Astrocyte (in vitro differentiated cells and primary cell): ENCODE data around the gene RARB. TPM values are rescaled to one million over a fixed set of nuclear protein-coding genes. Genes with fewer than 3 reads are reported as not detected.

Experiments
- DNase-seq: peaks from one replicate; pipeline ENCODE4 v3.0.0-alpha.2; 2010; ENCODE audit warnings: low read depth
- FAIRE-seq: peaks from 2 replicates; lab custom pipeline; 2011; peaks lifted over from hg19 to GRCh38; lab: Jason Lieb, UNC
- H2AFZ ChIP-seq: 2 replicates; pipeline ENCODE4 v1.6.0; 2012; ENCODE audit warnings: low read depth, low read length, inconsistent platforms
- H3K27ac ChIP-seq: 2 replicates; pipeline ENCODE4 v1.5.1; 2011; ENCODE audit warnings: low read depth, low read length, inconsistent platforms
- H3K27me3 ChIP-seq: 2 replicates; pipeline ENCODE4 v1.6.0; 2011; ENCODE audit warnings: low read length, inconsistent platforms; ENCODE audit not compliant: insufficient read depth
- H3K36me3 ChIP-seq: 2 replicates; pipeline ENCODE4 v1.5.1; 2011; ENCODE audit warnings: low read length, inconsistent platforms; ENCODE audit not compliant: insufficient read depth
- H3K4me1 ChIP-seq: 2 replicates; pipeline ENCODE4 v1.5.1; 2011; ENCODE audit warnings: low read length, inconsistent platforms; ENCODE audit not compliant: insufficient read depth
- H3K4me2 ChIP-seq: 2 replicates; pipeline ENCODE4 v1.6.0; 2012; ENCODE audit warnings: low read length, inconsistent platforms
- H3K4me3 ChIP-seq: 2 replicates; pipeline ENCODE4 v1.5.1; 2011; ENCODE audit warnings: low read depth, mild to moderate bottlenecking, low read length, inconsistent platforms; ENCODE audit not compliant: insufficient read depth
- H3K79me2 ChIP-seq: 2 replicates; pipeline ENCODE4 v1.6.0; 2012; ENCODE audit warnings: mild to moderate bottlenecking, low read length, inconsistent platforms; ENCODE audit not compliant: insufficient read depth
- H3K9ac ChIP-seq: 2 replicates; pipeline ENCODE4 v1.6.0; 2012; ENCODE audit warnings: mild to moderate bottlenecking, low read length, inconsistent platforms
- H3K9me3 ChIP-seq: 2 replicates; pipeline ENCODE4 v1.5.1; 2012; ENCODE audit warnings: low read depth, mild to moderate bottlenecking, low read length, inconsistent platforms; ENCODE audit not compliant: insufficient read depth
- H4K20me1 ChIP-seq: 2 replicates; pipeline ENCODE4 v1.6.0; 2012; ENCODE audit warnings: low read length, inconsistent platforms; ENCODE audit not compliant: insufficient read depth
- H3K27ac Mint-ChIP-seq: one replicate; pipeline ENCODE4 v1.8.0; 2021; ENCODE audit warnings: mild to moderate bottlenecking, mixed read lengths; ENCODE audit not compliant: unreplicated experiment
- H3K27me3 Mint-ChIP-seq: one replicate; pipeline ENCODE4 v1.8.0; 2021; ENCODE audit warnings: low read depth, mixed read lengths; ENCODE audit not compliant: unreplicated experiment
- H3K36me3 Mint-ChIP-seq: one replicate; pipeline ENCODE4 v1.8.0; 2021; ENCODE audit warnings: low read depth, mixed read lengths; ENCODE audit not compliant: unreplicated experiment
- H3K4me1 Mint-ChIP-seq: one replicate; pipeline ENCODE4 v1.8.0; 2021; ENCODE audit warnings: low read depth, mixed read lengths; ENCODE audit not compliant: unreplicated experiment
- H3K4me3 Mint-ChIP-seq: one replicate; pipeline ENCODE4 v1.8.0; 2021; ENCODE audit warnings: mild to moderate bottlenecking, moderate library complexity, mixed read lengths; ENCODE audit not compliant: unreplicated experiment
- H3K9me3 Mint-ChIP-seq: one replicate; pipeline ENCODE4 v1.8.0; 2021; ENCODE audit warnings: mild to moderate bottlenecking, mixed read lengths; ENCODE audit not compliant: unreplicated experiment
- EZH2 ChIP-seq: IDR thresholded peaks from 2 replicates; pipeline ENCODE4 v1.6.1; 2012; ENCODE audit warnings: mild to moderate bottlenecking, low read length, inconsistent platforms; ENCODE audit not compliant: insufficient read depth
- total RNA-seq: library from RNA; stranded (reverse); gene quantifications from 2 replicates; pipeline ENCODE4 v1.2.1, GENCODE V29; 2021
- TF ChIP-seq, protein P1 (sequence below): IDR thresholded peaks from 2 replicates; pipeline ENCODE4 v1.5.1; 2011; ENCODE audit warnings: low read depth, mild to moderate bottlenecking, inconsistent platforms, low read length, moderate library complexity; ENCODE audit not compliant: insufficient read depth

The RARB gene
- total RNA-seq, 1 donor from 2014 or later = 0.27 TPM

DNA sequence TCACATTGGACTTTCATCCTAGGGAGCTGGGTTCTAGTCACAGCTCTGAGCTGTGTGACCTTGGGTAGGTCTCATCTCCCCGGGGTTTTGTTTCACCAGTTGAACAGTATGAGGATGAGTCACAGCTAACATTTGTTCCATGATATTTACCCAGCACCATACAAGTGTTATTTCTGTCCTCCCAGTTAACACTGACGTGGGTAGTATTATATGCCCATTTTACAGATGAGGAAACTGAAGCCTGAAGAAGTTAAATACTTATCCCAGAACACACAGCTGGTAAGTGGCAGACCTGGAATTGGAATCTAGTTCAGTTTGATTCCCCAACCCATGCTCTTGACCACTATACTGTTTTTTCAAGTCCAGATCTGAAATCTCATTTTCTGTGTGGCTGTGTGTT lies 908 bp upstream of the RARB start:
- Mint-ChIP-seq H3K27ac (no peak overlapping the region), H3K36me3 (no peaks in the 10 kb centered on the region), H3K4me3 (peak overlapping the region; percentile 78), H3K27me3 (no peaks in the 10 kb centered on the region), H3K4me1 (peaks cover 52% of the 10 kb centered on the region), H3K9me3 (no peaks in the 10 kb centered on the region)
- Histone ChIP-seq H3K4me3 (peak overlapping the region; percentile 94), H3K4me1 (peaks cover 30% of the 10 kb centered on the region), H3K36me3 (no peaks in the 10 kb centered on the region), H2AFZ (no peak overlapping the region), H3K79me2 (peaks cover 40% of the 10 kb centered on the region), H4K20me1 (no peaks in the 10 kb centered on the region), H3K4me2 (peak overlapping the region; percentile 88), H3K27me3 (no peaks in the 10 kb centered on the region), H3K9me3 (no peaks in the 10 kb centered on the region), H3K9ac (peak overlapping the region; percentile 93), H3K27ac (peak overlapping the region; percentile 97)
- FAIRE-seq = peak; percentile 20
- DNase-seq = peak; percentile 77
- TF ChIP-seq EZH2 = no peak
- TF ChIP-seq, protein P1, sequence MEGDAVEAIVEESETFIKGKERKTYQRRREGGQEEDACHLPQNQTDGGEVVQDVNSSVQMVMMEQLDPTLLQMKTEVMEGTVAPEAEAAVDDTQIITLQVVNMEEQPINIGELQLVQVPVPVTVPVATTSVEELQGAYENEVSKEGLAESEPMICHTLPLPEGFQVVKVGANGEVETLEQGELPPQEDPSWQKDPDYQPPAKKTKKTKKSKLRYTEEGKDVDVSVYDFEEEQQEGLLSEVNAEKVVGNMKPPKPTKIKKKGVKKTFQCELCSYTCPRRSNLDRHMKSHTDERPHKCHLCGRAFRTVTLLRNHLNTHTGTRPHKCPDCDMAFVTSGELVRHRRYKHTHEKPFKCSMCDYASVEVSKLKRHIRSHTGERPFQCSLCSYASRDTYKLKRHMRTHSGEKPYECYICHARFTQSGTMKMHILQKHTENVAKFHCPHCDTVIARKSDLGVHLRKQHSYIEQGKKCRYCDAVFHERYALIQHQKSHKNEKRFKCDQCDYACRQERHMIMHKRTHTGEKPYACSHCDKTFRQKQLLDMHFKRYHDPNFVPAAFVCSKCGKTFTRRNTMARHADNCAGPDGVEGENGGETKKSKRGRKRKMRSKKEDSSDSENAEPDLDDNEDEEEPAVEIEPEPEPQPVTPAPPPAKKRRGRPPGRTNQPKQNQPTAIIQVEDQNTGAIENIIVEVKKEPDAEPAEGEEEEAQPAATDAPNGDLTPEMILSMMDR = no peak

DNA sequence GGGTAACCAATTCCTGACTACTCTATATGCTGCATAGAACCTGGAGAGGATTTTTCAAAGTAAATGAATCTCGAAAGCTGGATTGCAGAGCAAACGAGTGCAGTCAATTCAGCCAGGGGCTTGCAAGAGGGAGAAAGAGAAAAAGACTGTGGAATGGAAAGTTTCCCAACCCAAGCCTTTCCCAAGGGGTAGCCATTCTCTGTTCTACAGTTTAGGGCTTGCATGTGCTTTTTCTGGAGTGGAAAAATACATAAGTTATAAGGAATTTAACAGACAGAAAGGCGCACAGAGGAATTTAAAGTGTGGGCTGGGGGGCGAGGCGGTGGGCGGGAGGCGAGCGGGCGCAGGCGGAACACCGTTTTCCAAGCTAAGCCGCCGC lies 511 bp upstream of the RARB start:
- Mint-ChIP-seq H3K27me3 (no peaks in the 10 kb centered on the region), H3K27ac (peak overlapping the region; percentile 51), H3K9me3 (no peaks in the 10 kb centered on the region), H3K36me3 (no peaks in the 10 kb centered on the region), H3K4me1 (peaks cover 52% of the 10 kb centered on the region), H3K4me3 (peak overlapping the region; percentile 78)
- Histone ChIP-seq H3K9ac (peak overlapping the region; percentile 93), H3K4me3 (peak overlapping the region; percentile 94), H3K27ac (peak overlapping the region; percentile 97), H2AFZ (no peak overlapping the region), H4K20me1 (no peaks in the 10 kb centered on the region), H3K9me3 (no peaks in the 10 kb centered on the region), H3K4me2 (peak overlapping the region; percentile 88), H3K27me3 (no peaks in the 10 kb centered on the region), H3K79me2 (peaks cover 44% of the 10 kb centered on the region), H3K4me1 (peaks cover 30% of the 10 kb centered on the region), H3K36me3 (no peaks in the 10 kb centered on the region)
- TF ChIP-seq, protein P1 = no peak
- no peak for TF ChIP-seq EZH2
- DNase-seq = no peak
- FAIRE-seq = no peak

DNA sequence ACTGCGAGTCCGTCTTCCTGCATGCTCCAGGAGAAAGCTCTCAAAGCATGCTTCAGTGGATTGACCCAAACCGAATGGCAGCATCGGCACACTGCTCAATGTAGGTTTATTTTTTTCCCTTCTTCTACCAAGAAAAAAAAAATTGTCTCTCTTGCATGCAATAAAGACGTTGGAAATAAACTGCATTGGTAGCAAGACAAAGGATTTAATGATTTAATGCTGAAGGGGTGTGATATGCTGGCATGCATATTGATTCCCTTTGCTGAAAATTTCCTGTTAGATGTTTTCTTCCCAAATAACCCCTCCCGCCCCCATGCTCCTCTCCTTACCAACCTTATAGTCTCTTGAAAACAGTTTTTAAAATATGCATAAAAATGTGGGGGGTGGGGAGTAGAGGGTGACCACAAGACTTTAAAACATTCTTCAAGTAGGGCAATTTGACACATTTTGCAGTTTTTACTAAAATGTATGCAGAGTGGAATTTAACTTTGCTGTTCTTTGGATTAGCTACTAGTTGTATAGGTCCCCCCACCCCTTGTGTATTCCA lies 799 bp downstream of the RARB start:
- H3K9me3 Mint-ChIP-seq = no peaks in the 10 kb centered on the region
- Histone ChIP-seq H3K4me2 (peak overlapping the region; percentile 88), H3K27ac (peak overlapping the region; percentile 97), H3K4me3 (peak overlapping the region; percentile 94), H3K9me3 (no peaks in the 10 kb centered on the region), H4K20me1 (no peaks in the 10 kb centered on the region), H3K27me3 (no peaks in the 10 kb centered on the region), H2AFZ (peak overlapping the region; percentile 24), H3K4me1 (peaks cover 32% of the 10 kb centered on the region), H3K36me3 (no peaks in the 10 kb centered on the region), H3K9ac (peak overlapping the region; percentile 93), H3K79me2 (peaks cover 58% of the 10 kb centered on the region)
- peak overlapping the region; percentile 41 for H3K4me3 Mint-ChIP-seq
- DNase-seq (peak; percentile 51), FAIRE-seq (no peak)
- H3K27me3 Mint-ChIP-seq = no peaks in the 10 kb centered on the region
- H3K27ac Mint-ChIP-seq = no peak overlapping the region
- H3K4me1 Mint-ChIP-seq = peaks cover 53% of the 10 kb centered on the region
- TF ChIP-seq EZH2 = no peak
- TF ChIP-seq, protein P1 = no peak
- no peaks in the 10 kb centered on the region for H3K36me3 Mint-ChIP-seq
